Astrocyte (in vitro differentiated cells and primary cell): ENCODE results near the gene DHRS7B. TPM values are rescaled to one million over a fixed set of nuclear protein-coding genes. Genes with fewer than 3 reads are reported as not detected.

Experiments
- DNase-seq: peaks from one replicate; pipeline ENCODE4 v3.0.0-alpha.2; 2010; ENCODE audit warnings: low read depth
- FAIRE-seq: peaks from 2 replicates; lab custom pipeline; 2011; peaks lifted over from hg19 to GRCh38; lab: Jason Lieb, UNC
- H2AFZ ChIP-seq: 2 replicates; pipeline ENCODE4 v1.6.0; 2012; ENCODE audit warnings: low read depth, low read length, inconsistent platforms
- H3K27ac ChIP-seq: 2 replicates; pipeline ENCODE4 v1.5.1; 2011; ENCODE audit warnings: low read depth, low read length, inconsistent platforms
- H3K27me3 ChIP-seq: 2 replicates; pipeline ENCODE4 v1.6.0; 2011; ENCODE audit warnings: low read length, inconsistent platforms; ENCODE audit not compliant: insufficient read depth
- H3K36me3 ChIP-seq: 2 replicates; pipeline ENCODE4 v1.5.1; 2011; ENCODE audit warnings: low read length, inconsistent platforms; ENCODE audit not compliant: insufficient read depth
- H3K4me1 ChIP-seq: 2 replicates; pipeline ENCODE4 v1.5.1; 2011; ENCODE audit warnings: low read length, inconsistent platforms; ENCODE audit not compliant: insufficient read depth
- H3K4me2 ChIP-seq: 2 replicates; pipeline ENCODE4 v1.6.0; 2012; ENCODE audit warnings: low read length, inconsistent platforms
- H3K4me3 ChIP-seq: 2 replicates; pipeline ENCODE4 v1.5.1; 2011; ENCODE audit warnings: low read depth, mild to moderate bottlenecking, low read length, inconsistent platforms; ENCODE audit not compliant: insufficient read depth
- H3K79me2 ChIP-seq: 2 replicates; pipeline ENCODE4 v1.6.0; 2012; ENCODE audit warnings: mild to moderate bottlenecking, low read length, inconsistent platforms; ENCODE audit not compliant: insufficient read depth
- H3K9ac ChIP-seq: 2 replicates; pipeline ENCODE4 v1.6.0; 2012; ENCODE audit warnings: mild to moderate bottlenecking, low read length, inconsistent platforms
- H3K9me3 ChIP-seq: 2 replicates; pipeline ENCODE4 v1.5.1; 2012; ENCODE audit warnings: low read depth, mild to moderate bottlenecking, low read length, inconsistent platforms; ENCODE audit not compliant: insufficient read depth
- H4K20me1 ChIP-seq: 2 replicates; pipeline ENCODE4 v1.6.0; 2012; ENCODE audit warnings: low read length, inconsistent platforms; ENCODE audit not compliant: insufficient read depth
- H3K27ac Mint-ChIP-seq: one replicate; pipeline ENCODE4 v1.8.0; 2021; ENCODE audit warnings: mild to moderate bottlenecking, mixed read lengths; ENCODE audit not compliant: unreplicated experiment
- H3K27me3 Mint-ChIP-seq: one replicate; pipeline ENCODE4 v1.8.0; 2021; ENCODE audit warnings: low read depth, mixed read lengths; ENCODE audit not compliant: unreplicated experiment
- H3K36me3 Mint-ChIP-seq: one replicate; pipeline ENCODE4 v1.8.0; 2021; ENCODE audit warnings: low read depth, mixed read lengths; ENCODE audit not compliant: unreplicated experiment
- H3K4me1 Mint-ChIP-seq: one replicate; pipeline ENCODE4 v1.8.0; 2021; ENCODE audit warnings: low read depth, mixed read lengths; ENCODE audit not compliant: unreplicated experiment
- H3K4me3 Mint-ChIP-seq: one replicate; pipeline ENCODE4 v1.8.0; 2021; ENCODE audit warnings: mild to moderate bottlenecking, moderate library complexity, mixed read lengths; ENCODE audit not compliant: unreplicated experiment
- H3K9me3 Mint-ChIP-seq: one replicate; pipeline ENCODE4 v1.8.0; 2021; ENCODE audit warnings: mild to moderate bottlenecking, mixed read lengths; ENCODE audit not compliant: unreplicated experiment
- CTCF ChIP-seq: IDR thresholded peaks from 2 replicates; pipeline ENCODE4 v1.5.1; 2011; ENCODE audit warnings: low read depth, mild to moderate bottlenecking, inconsistent platforms, low read length, moderate library complexity; ENCODE audit not compliant: insufficient read depth
- EZH2 ChIP-seq: IDR thresholded peaks from 2 replicates; pipeline ENCODE4 v1.6.1; 2012; ENCODE audit warnings: mild to moderate bottlenecking, low read length, inconsistent platforms; ENCODE audit not compliant: insufficient read depth
- total RNA-seq: library from RNA; stranded (reverse); gene quantifications from 2 replicates; pipeline ENCODE4 v1.2.1, GENCODE V29; 2021

The DHRS7B gene
- total RNA-seq, 1 donor from 2014 or later, result 15.5 TPM

GRCh38 chr17:21163101-21163500 is 36.3 kb downstream of the DHRS7B start:
- Mint-ChIP-seq H3K4me1 (peaks cover 20% of the 10 kb centered on the region), H3K4me3 (no peak overlapping the region), H3K9me3 (peaks cover 2% of the 10 kb centered on the region), H3K27ac (no peak overlapping the region), H3K36me3 (no peaks in the 10 kb centered on the region), H3K27me3 (no peaks in the 10 kb centered on the region)
- no peaks in the 10 kb centered on the region for H3K4me1 ChIP-seq
- no peak overlapping the region for H3K4me2 ChIP-seq
- no peaks in the 10 kb centered on the region for H3K79me2 ChIP-seq
- H2AFZ ChIP-seq, result no peak overlapping the region
- no peaks in the 10 kb centered on the region for H3K36me3 ChIP-seq
- TF ChIP-seq CTCF (no peak), EZH2 (no peak)
- no peak overlapping the region for H3K4me3 ChIP-seq
- H3K9me3 ChIP-seq, result no peaks in the 10 kb centered on the region
- H3K27ac ChIP-seq, result no peak overlapping the region
- H3K9ac ChIP-seq, result no peak overlapping the region
- no peak for DNase-seq
- H4K20me1 ChIP-seq, result peaks cover 3% of the 10 kb centered on the region
- H3K27me3 ChIP-seq, result no peaks in the 10 kb centered on the region
- no peak for FAIRE-seq

- Histone ChIP-seq H3K4me1 (no peaks in the 10 kb centered on the region), H3K4me2 (no peak overlapping the region), H3K27me3 (no peaks in the 10 kb centered on the region), H4K20me1 (peaks cover 3% of the 10 kb centered on the region), H3K27ac (no peak overlapping the region), H3K9ac (no peak overlapping the region), H3K36me3 (no peaks in the 10 kb centered on the region), H3K9me3 (no peaks in the 10 kb centered on the region), H2AFZ (no peak overlapping the region), H3K79me2 (no peaks in the 10 kb centered on the region), H3K4me3 (no peak overlapping the region)
- Mint-ChIP-seq H3K4me1 (peaks cover 20% of the 10 kb centered on the region), H3K36me3 (peaks cover 4% of the 10 kb centered on the region), H3K27ac (no peak overlapping the region), H3K9me3 (peaks cover 5% of the 10 kb centered on the region), H3K27me3 (no peaks in the 10 kb centered on the region), H3K4me3 (no peak overlapping the region)
- FAIRE-seq, result no peak
- TF ChIP-seq EZH2 (no peak), CTCF (no peak)
- no peak for DNase-seq
These were observed 37.5 kb downstream of the DHRS7B start for GRCh38 chr17:21164216-21164615.

GRCh38 chr17:21164620-21165019 is 37.9 kb downstream of the DHRS7B start:
- TF ChIP-seq CTCF (no peak), EZH2 (no peak)
- Mint-ChIP-seq H3K27ac (no peak overlapping the region), H3K4me1 (peaks cover 20% of the 10 kb centered on the region), H3K4me3 (no peak overlapping the region), H3K9me3 (peaks cover 5% of the 10 kb centered on the region), H3K36me3 (peaks cover 4% of the 10 kb centered on the region), H3K27me3 (no peaks in the 10 kb centered on the region)
- Histone ChIP-seq H3K9ac (no peak overlapping the region), H3K9me3 (no peaks in the 10 kb centered on the region), H3K4me3 (no peak overlapping the region), H4K20me1 (peaks cover 3% of the 10 kb centered on the region), H3K4me1 (no peaks in the 10 kb centered on the region), H3K27me3 (no peaks in the 10 kb centered on the region), H3K36me3 (no peaks in the 10 kb centered on the region), H3K4me2 (no peak overlapping the region), H2AFZ (no peak overlapping the region), H3K27ac (no peak overlapping the region), H3K79me2 (peaks cover 3% of the 10 kb centered on the region)
- DNase-seq (no peak), FAIRE-seq (no peak)
